Loucy (cell line): ENCODE results near the gene GRPEL1.

Experiments used
- CTCF ChIP-seq: fragments of 200-600 bp; sonication (generic); conservative IDR thresholded peaks from 2 replicates; pipeline ENCODE4 v1.5.1; 2014; ENCODE audit warnings: mild to moderate bottlenecking, antibody characterized with exemption, low read length
- EZH2phosphoT487 ChIP-seq: fragments of 200-600 bp; IDR thresholded peaks from 2 replicates; pipeline ENCODE4 v1.6.1; 2018; ENCODE audit warnings: antibody characterized with exemption, mild to moderate bottlenecking, moderate library complexity, borderline replicate concordance

- TF ChIP-seq CTCF: no peak
- no peak for TF ChIP-seq EZH2phosphoT487
Measured at GRCh38 chr4:7108046-7108625, 40.3 kb upstream of the GRPEL1 start.
